Measurements from ENCODE around the gene YY1. TPM values are rescaled to one million over a fixed set of nuclear protein-coding genes. Genes with fewer than 3 reads are reported as not detected.

YY1 gene
- total RNA-seq: 58.8 TPM

DNA sequence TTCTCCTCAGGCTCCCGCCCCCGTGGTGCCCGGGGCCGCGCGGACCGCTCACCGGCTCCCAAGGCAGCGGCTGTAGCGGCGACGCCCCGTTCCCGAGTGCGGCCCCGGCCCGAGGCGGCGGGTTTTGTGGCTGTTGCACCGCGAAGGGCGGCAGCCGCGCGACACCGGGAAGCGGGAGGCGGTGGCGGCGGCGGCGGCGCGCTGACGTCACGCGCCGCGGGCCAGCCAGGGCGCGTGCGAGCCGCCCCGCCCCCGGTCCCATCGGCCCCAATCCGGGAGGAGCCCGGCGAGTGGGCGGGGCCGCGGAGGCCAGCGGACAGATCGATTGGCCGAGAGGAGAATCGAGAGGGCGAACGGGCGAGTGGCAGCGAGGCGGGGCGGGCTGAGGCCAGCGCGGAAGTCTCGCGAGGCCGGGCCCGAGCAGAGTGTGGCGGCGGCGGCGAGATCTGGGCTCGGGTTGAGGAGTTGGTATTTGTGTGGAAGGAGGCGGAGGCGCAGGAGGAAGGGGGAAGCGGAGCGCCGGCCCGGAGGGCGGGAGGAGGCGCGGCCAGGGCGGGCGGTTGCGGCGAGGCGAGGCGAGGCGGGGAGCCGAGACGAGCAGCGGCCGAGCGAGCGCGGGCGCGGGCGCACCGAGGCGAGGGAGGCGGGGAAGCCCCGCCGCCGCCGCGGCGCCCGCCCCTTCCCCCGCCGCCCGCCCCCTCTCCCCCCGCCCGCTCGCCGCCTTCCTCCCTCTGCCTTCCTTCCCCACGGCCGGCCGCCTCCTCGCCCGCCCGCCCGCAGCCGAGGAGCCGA lies at the start of gene YY1:
TSS of gene YY1 (plus strand) at position 726 of the 792 bp plus-strand sequence. CDS start 101 bp downstream, outside the sequence.

DNA sequence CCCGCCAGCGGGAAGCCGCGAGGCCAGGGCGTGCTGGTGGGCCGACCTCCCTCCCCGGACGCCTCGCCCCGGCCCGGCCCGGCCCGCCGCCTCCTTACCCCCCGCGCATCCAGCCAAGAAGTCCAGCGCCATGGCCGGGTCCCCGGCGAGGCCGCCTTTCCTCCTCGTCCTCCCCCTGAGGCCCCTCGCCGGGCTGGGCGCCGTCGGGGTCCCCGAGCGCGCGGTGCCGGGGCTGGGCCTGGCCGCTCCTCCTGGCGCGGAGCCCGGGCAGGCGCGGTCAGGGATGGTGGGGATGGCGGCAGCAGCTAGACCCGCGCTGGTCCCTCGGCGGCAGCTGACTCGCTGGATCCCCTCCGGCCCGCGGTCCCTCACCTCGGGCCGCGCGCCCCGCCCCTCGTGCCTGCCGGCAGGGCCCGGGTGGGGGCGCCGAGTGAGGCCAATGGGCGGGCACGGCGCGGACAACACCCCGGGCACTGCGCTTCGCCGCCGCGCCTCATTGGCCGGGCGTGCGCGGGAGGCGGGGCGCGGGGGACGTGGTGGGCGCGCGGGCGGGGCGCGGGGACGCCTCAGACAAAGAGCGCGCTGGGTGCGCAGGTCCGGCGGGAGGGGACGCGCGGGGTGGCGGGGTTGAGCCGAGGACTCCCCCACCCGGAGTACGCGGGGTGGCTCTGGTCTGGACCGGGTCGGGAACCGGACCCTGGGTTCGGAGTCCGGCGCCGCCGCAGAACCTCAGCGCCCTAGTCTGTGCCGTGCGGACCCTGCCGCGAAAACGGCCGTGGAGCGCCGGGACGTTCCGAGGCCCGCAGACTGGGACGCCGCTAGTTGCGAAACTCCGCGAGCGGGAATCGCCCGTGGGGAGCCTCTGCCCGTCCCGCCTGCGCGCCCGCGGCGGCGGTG lies 67.4 kb downstream of the YY1 start, which contains the start of gene SLC25A29:
TSS of gene SLC25A29 (minus strand) at position 344 of the 897 bp plus-strand sequence. CDS start at position 132, 212 bp downstream.

DNA sequence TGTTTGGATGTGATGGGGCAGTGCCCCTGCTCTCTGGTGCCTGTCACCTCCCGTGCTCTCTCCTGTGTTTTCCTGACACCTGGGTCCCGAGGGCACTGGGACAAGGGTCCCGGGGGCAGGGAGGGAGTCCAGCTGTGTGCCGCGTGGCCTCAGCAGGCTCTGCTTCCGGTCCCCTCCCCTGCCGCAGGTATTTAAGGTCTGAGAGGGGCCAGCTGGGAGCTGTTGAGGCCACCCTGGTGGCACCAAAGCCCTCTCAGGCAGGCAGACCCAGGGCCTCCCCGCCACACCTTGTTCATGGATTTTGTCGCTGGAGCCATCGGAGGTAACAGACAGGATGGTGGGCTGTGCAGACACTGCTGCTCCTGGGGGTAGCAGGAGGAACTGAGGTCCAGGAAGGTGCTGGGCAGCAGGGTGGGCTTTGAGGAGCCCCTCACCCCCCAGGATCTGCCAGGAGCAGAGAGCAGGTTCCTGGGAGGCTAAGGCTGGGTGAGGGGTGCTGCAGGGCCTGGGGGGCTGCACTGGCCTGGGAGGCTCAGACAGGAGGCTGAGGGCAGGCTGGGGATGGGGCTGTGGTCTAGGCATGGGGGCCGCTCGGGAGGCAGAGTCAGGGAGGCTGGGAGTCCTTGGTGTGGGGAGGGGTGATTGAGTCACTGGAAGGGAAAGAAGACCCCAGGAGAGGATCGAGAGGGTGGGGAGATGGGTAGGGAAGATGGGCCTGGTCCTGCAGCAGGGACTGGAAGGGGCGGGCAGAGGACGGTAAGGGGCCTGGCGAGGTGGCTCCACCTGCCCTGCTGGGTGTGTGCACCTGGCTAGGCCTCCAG lies 84.4 kb downstream of the YY1 start, which contains the start of gene SLC25A47:
TSS of gene SLC25A47 (plus strand) at position 219 of the 821 bp plus-strand sequence. CDS start at position 295, 76 bp downstream.

Small RNA genes within 50 kb of the gene (small RNA-seq; reads per million reads assigned to genes)
- 15.0 reads per million, percentile 91 among the genes with 10 or more reads in this experiment for gene MIR345 (ENCODE audit: low replicate concordance)
- gene RN7SL523P (ENCODE audit: low replicate concordance): not detected

Other genes starting within 250 kb of the YY1 start
- gene EVL, start 173.7 kb upstream of the YY1 start, total RNA-seq: 219 TPM
- 0.31 TPM for gene DEGS2, start 79.5 kb upstream of the YY1 start, total RNA-seq
- 86.1 TPM for gene SLC25A29, start 67.3 kb downstream of the YY1 start, total RNA-seq
- gene SLC25A47, start 84.2 kb downstream of the YY1 start, total RNA-seq: not detected
- 13.8 TPM for gene WDR25, start 137.3 kb downstream of the YY1 start, total RNA-seq

Data from parietal lobe (tissue), 2 donors.